GM12873 (cell line): Measurements from ENCODE around the gene ZNF561.
A peak's percentile ranks its signal among the peaks of the same experiment; 100 is the strongest.

Source experiments
- CTCF ChIP-seq: IDR thresholded peaks from 2 replicates; pipeline ENCODE4 v1.5.1; 2012; ENCODE audit warnings: low read depth, mild to moderate bottlenecking, moderate library complexity, low read length, control low read depth; ENCODE audit not compliant: insufficient read depth; ENCODE audit errors: missing control alignments

The ZNF561 gene

GRCh38 chr19:9610484-9611113, 10.4 kb downstream of the ZNF561 start:
- no peak for TF ChIP-seq CTCF

GRCh38 chr19:9608912-9609311, 12.1 kb downstream of the ZNF561 start:
- TF ChIP-seq CTCF = no peak

GRCh38 chr19:9597027-9597426, 24.0 kb downstream of the ZNF561 start:
- no peak for TF ChIP-seq CTCF

GRCh38 chr19:9586764-9587163, 34.3 kb downstream of the ZNF561 start:
- peak; percentile 77 for TF ChIP-seq CTCF

GRCh38 chr19:9584073-9584833, 36.8 kb downstream of the ZNF561 start, which contains the start of gene ZNF121:
TSS of gene ZNF121 (minus strand) at chr19:9584504. CDS start at chr19:9568097, 16,407 bp downstream.
- no peak for TF ChIP-seq CTCF

GRCh38 chr19:9580728-9581127, 40.3 kb downstream of the ZNF561 start:
- TF ChIP-seq CTCF = no peak

- TF ChIP-seq CTCF = no peak
These were observed 50.8 kb downstream of the ZNF561 start for GRCh38 chr19:9570255-9570654.
